Neural crest cell (in vitro differentiated cells): Measurements from ENCODE around the gene CYGB. TPM values are rescaled to one million over a fixed set of nuclear protein-coding genes. Genes with fewer than 3 reads are reported as not detected.
A peak's percentile ranks its signal among the peaks of the same experiment; 100 is the strongest.

ENCODE experiments used
- DNase-seq: peaks from one replicate; pipeline ENCODE4 v3.0.0; 2021; ENCODE audit warnings: low read depth, mixed read lengths, low spot score
- H3K27ac Mint-ChIP-seq: one replicate; pipeline ENCODE4 v1.8.0; 2021; ENCODE audit warnings: mild to moderate bottlenecking, mixed read lengths; ENCODE audit not compliant: unreplicated experiment
- H3K27me3 Mint-ChIP-seq: 2 replicates; pipeline ENCODE4 v1.8.0; 2021; ENCODE audit warnings: low read depth, mild to moderate bottlenecking, mixed read lengths
- H3K36me3 Mint-ChIP-seq: 2 replicates; pipeline ENCODE4 v1.8.0; 2021; ENCODE audit warnings: low read depth, mild to moderate bottlenecking, mixed read lengths
- H3K4me1 Mint-ChIP-seq: 2 replicates; pipeline ENCODE4 v1.8.0; 2021; ENCODE audit warnings: mixed read lengths
- H3K4me3 Mint-ChIP-seq: one replicate; pipeline ENCODE4 v1.8.0; 2021; ENCODE audit warnings: mild to moderate bottlenecking, mixed read lengths
- H3K9me3 Mint-ChIP-seq: 2 replicates; pipeline ENCODE4 v1.8.0; 2021; ENCODE audit warnings: mixed read lengths
- CTCF ChIP-seq: fragments of 200-600 bp; sonication (generic); conservative IDR thresholded peaks from 2 replicates; pipeline ENCODE4 v1.5.0; 2021; ENCODE audit warnings: antibody characterized with exemption, mild to moderate bottlenecking
- total RNA-seq: library from RNA; stranded (reverse); gene quantifications from 2 replicates; pipeline ENCODE4 v1.2.1, GENCODE V29; 2021

CYGB gene
- total RNA-seq, 1 donor from 2014 or later: 8.7 TPM

GRCh38 chr17:76558198-76559095 is 20.9 kb upstream of the CYGB start:
- DNase-seq: no peak
- TF ChIP-seq CTCF: peak; percentile 70

DNA sequence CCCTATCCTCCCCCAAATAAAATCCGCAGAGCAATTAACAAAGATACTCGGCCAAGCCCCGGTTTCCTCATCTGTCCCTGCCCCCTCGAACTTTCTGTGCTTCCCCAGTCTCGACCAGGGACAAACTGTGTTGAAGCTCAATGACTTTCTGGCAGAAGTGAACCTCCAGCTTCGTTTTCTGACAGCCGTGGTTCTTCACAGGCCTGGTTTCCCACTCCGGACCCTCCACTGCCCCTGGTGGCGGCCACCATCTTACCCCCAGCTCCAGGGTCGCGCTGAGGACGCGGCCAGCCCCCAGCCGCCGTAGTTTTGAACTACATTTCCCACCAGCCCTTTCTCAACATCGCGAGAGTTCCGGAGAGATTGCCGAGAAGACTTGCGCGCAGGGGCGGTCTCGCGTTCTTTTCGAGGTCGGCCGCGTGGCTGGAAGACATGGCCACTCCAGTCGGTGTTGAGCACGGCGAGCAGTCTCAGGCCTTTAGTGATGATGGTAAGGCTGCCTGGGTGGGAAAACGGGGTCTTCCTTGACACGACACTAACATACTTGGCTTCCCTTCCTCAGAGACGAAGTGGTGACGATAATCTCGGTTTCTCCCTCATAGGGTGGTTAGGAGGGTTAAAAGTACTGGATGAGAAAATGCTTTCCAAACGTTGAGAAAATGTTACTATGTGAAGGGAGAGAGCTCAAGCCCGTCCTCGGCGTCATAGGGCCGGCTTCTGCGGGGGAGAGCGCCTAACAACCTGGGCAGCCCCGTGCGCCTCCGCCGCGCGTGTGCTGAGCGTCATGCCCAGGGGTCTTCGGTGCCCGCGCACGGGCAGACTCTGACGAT is 20.1 kb upstream of the CYGB start:
- H3K4me1 Mint-ChIP-seq: peaks cover 71% of the 10 kb centered on the region
- peak overlapping the region; percentile 100 for H3K27ac Mint-ChIP-seq
- TF ChIP-seq CTCF: peak; percentile 77
- H3K36me3 Mint-ChIP-seq: peaks cover 9% of the 10 kb centered on the region
- H3K27me3 Mint-ChIP-seq: no peaks in the 10 kb centered on the region
- peak; percentile 98 for DNase-seq
- H3K4me3 Mint-ChIP-seq: peak overlapping the region; percentile 99
- H3K9me3 Mint-ChIP-seq: no peaks in the 10 kb centered on the region

More at GRCh38 chr17:76558198-76559095, 20.9 kb upstream of the CYGB start:
- H3K4me3 Mint-ChIP-seq: peak overlapping the region; percentile 99
- no peaks in the 10 kb centered on the region for H3K27me3 Mint-ChIP-seq
- H3K27ac Mint-ChIP-seq: peak overlapping the region; percentile 100
- no peaks in the 10 kb centered on the region for H3K9me3 Mint-ChIP-seq
- peaks cover 12% of the 10 kb centered on the region for H3K36me3 Mint-ChIP-seq
- peaks cover 75% of the 10 kb centered on the region for H3K4me1 Mint-ChIP-seq

- H3K9me3 Mint-ChIP-seq: no peaks in the 10 kb centered on the region
- TF ChIP-seq CTCF: no peak
- H3K4me3 Mint-ChIP-seq: peak overlapping the region; percentile 99
- peak overlapping the region; percentile 95 for H3K27ac Mint-ChIP-seq
- H3K4me1 Mint-ChIP-seq: peaks cover 68% of the 10 kb centered on the region
- DNase-seq: no peak
- peaks cover 8% of the 10 kb centered on the region for H3K36me3 Mint-ChIP-seq
- no peaks in the 10 kb centered on the region for H3K27me3 Mint-ChIP-seq
Observed at GRCh38 chr17:76556765-76557367, 19.4 kb upstream of the CYGB start.

DNA sequence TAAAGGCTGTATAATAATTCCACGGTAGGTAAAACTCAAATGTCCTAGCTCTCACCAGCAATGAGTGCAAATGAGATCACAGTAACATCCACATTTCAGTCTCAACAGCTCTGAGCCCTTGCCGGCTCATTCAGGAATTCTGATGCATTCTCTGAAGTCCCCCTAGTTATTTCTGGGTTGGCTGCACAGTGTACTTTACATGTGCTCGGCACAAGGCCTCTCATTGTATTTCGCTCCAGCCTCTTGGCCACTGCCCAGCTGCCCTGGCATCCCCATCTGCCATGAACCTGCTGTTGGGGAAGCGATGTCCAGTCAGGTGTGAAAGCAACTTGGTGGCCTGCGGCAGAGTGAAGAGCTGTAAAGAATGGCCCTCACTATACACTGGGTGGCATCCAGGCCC is 16.6 kb upstream of the CYGB start:
- H3K4me3 Mint-ChIP-seq: peak overlapping the region; percentile 60
- no peak overlapping the region for H3K27ac Mint-ChIP-seq
- H3K4me1 Mint-ChIP-seq: peaks cover 49% of the 10 kb centered on the region
- DNase-seq: no peak
- H3K9me3 Mint-ChIP-seq: no peaks in the 10 kb centered on the region
- no peak for TF ChIP-seq CTCF
- H3K36me3 Mint-ChIP-seq: peaks cover 4% of the 10 kb centered on the region
- no peaks in the 10 kb centered on the region for H3K27me3 Mint-ChIP-seq

DNA sequence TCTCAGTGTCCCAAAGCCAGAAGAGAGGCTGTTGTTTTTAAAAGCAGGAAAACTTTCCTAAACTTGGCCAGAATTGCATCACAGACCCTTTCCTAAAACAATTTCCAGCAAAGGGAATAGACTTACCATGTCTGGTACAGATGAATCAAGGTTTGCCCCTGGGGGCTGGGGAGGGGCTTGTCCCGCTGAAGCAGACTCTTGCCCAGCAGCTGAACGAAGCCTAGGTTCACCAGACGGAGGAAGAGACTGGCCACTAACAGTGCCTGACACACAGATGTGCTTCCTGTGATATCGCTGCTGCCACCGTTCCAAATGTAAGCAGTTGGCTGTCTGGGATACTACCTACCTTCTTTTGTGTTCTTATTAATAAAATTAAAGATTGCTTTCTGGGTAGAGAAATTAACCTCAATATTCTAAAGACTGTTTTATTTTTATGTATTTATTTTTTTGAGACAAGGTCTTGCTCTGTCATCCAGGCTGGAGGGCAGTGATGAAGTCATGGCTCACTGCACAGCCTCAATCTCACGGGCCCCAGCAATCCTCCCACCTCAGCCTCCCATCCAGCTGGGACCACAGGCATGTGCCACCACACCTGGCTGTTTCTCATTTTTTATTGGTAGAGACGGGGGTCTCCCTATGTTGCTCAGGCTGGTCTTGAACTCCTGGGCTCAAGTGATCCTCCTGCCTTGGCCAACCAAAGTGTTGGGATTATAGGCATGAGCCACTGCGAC is 15.8 kb upstream of the CYGB start:
- no peaks in the 10 kb centered on the region for H3K27me3 Mint-ChIP-seq
- H3K4me3 Mint-ChIP-seq: no peak overlapping the region
- no peaks in the 10 kb centered on the region for H3K36me3 Mint-ChIP-seq
- no peak overlapping the region for H3K27ac Mint-ChIP-seq
- DNase-seq: no peak
- H3K4me1 Mint-ChIP-seq: peaks cover 41% of the 10 kb centered on the region
- TF ChIP-seq CTCF: no peak
- no peaks in the 10 kb centered on the region for H3K9me3 Mint-ChIP-seq
